Ovary (tissue), 9 donors: Measurements from ENCODE around the gene CWC27. TPM values are rescaled to one million over a fixed set of nuclear protein-coding genes. Genes with fewer than 3 reads are reported as not detected.
"Not testable (repeated sequence)": the region's sequence is repeated elsewhere in the genome, so short reads cannot be mapped to it uniquely, and the experiment has no call there.

Source experiments
- DNase-seq, 5 donors: peaks; one replicate each; pipeline ENCODE4 v3.0.0-alpha.2; 2019 to 2020
- H3K27ac ChIP-seq, 2 donors: fragments of 200-600 bp; one replicate each; pipeline versions ENCODE4 v1.5.1 to v1.8.0; 2019 to 2022
- H3K27me3 ChIP-seq: fragments of 200-600 bp; one replicate; pipeline ENCODE4 v1.8.0; 2022
- H3K36me3 ChIP-seq: fragments of 200-600 bp; sonication (generic); one replicate; pipeline ENCODE4 v1.5.1; 2019
- H3K4me1 ChIP-seq: one replicate; pipeline ENCODE4 v1.8.1; 2013; ENCODE audit warnings: mild to moderate bottlenecking, moderate library complexity; ENCODE audit not compliant: insufficient read depth
- H3K4me3 ChIP-seq: fragments of 200-600 bp; sonication (generic); one replicate; pipeline ENCODE4 v1.5.1; 2017
- H3K9me3 ChIP-seq, 2 donors: fragments of 200-600 bp in 1 of 2; sonication (generic) in 1 of 2; one replicate each; pipeline versions ENCODE4 v1.5.1 to v1.8.1; 2013 to 2019; ENCODE audit warnings: mild to moderate bottlenecking in 1 of 2, moderate library complexity in 1 of 2
- EP300 ChIP-seq: sonication (generic); formaldehyde crosslinking; IDR thresholded peaks from one replicate; pipeline ENCODE4 v1.6.1; 2017; ENCODE audit warnings: antibody characterized with exemption
- POLR2A ChIP-seq: fragments of 450-650 bp; IDR thresholded peaks from one replicate; pipeline ENCODE4 v1.6.1; 2017; ENCODE audit warnings: antibody characterized with exemption, mild to moderate bottlenecking, moderate library complexity
- WGBS, 3 donors: extraction: QIAGEN DNeasy Blood & Tissue Kit in 1 of 3; methylation state at CpG; one replicate each; pipeline versions ENCODE4 v1.1.5 to v1.1.7; 2013 to 2017; 5-methylcytosine and 5-hydroxymethylcytosine counted together
- intact Hi-C, 4 donors: fragments of 100-400 bp; cut with DNase I; formaldehyde crosslinking; loops; one replicate each; pipeline versions ENCODE4 v1.11.0 to v1.15.1; 2022 to 2023
- polyA plus RNA-seq, 2 donors: library from polyadenylated mRNA; stranded (reverse); fragments of 200-250 nt in 1 of 2; fragments of 350-450 nt in 1 of 2; fragmentation: Illumina TruSeq in 1 of 2; extraction: RNeasy Lipid Tissue Mini Kit (QIAGEN cat#74804) in 1 of 2; gene quantifications; one replicate each; pipeline ENCODE4 v1.2.3, GENCODE V29; 2013 to 2014
- total RNA-seq, 7 donors: library from RNA; depleted of rRNA in 2 of 7; stranded (reverse); fragments of >200 nt in 2 of 7; fragmentation: NEBNext Ultra II Directional in 3 of 7; extraction: Animal tissue kit (Norgen Biotek cat#: 25700) in 3 of 7; gene quantifications; one replicate each; pipeline versions ENCODE4 v1.1.0 to v1.2.4, GENCODE V29; 2016 to 2023
- TF ChIP-seq, protein P1 (sequence below), 3 donors: fragments of 450-650 bp in 2 of 3; fragments of 200-600 bp in 1 of 3; IDR thresholded peaks; one replicate each; pipeline versions ENCODE4 v1.5.1 to v1.8.0; 2016 to 2022; ENCODE audit warnings: antibody characterized with exemption in 3 of 3, mild to moderate bottlenecking in 1 of 3
- donor health status: DM: no; HTN: no; CAD: no; lungs with moderate emphysema.
- donor health status: DM: no; HTN: no; CAD: no.
- donor health status: Bipolar disorder and iron deficiency.
- donor health status: DM: yes; HTN: yes; CAD: no.
- donor health status: DM: no; HTN: no; CAD: no.
- donor health status: DM: yes; HTN: yes; CAD: no.

CWC27 gene
- total and polyA plus RNA-seq, 9 donors = 10.0 to 23.1 (median 18.9) TPM

DNA sequence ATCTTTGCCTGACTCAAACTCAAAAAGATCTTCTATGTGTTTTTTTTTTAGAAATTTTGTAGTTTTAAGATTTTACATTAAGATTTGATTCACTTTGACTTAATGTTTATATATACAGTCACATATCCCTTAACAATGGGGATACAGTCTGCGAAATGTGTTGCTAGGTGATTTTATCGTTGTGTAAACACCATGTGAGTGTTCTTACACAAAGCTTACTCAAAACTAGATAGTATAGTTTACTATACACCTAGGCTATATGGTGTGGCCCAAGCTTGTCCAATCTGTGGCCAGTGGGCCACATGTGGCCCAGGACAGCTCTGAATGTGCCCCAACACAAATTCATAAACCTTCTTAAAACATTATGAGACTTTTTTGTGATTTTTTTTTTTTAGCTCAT, 131.9 kb downstream of the CWC27 start:
- TF ChIP-seq, protein P1, sequence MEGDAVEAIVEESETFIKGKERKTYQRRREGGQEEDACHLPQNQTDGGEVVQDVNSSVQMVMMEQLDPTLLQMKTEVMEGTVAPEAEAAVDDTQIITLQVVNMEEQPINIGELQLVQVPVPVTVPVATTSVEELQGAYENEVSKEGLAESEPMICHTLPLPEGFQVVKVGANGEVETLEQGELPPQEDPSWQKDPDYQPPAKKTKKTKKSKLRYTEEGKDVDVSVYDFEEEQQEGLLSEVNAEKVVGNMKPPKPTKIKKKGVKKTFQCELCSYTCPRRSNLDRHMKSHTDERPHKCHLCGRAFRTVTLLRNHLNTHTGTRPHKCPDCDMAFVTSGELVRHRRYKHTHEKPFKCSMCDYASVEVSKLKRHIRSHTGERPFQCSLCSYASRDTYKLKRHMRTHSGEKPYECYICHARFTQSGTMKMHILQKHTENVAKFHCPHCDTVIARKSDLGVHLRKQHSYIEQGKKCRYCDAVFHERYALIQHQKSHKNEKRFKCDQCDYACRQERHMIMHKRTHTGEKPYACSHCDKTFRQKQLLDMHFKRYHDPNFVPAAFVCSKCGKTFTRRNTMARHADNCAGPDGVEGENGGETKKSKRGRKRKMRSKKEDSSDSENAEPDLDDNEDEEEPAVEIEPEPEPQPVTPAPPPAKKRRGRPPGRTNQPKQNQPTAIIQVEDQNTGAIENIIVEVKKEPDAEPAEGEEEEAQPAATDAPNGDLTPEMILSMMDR (IDR thresholded peaks at IDR 0.05) = no peak
- TF ChIP-seq POLR2A (no peak), EP300 (no peak)
- 92 to 98% (median 95%) methylated on average over 2 of the region's 2 CpGs for WGBS, 3 donors
- no peak for DNase-seq
- Histone ChIP-seq H3K27me3 (no peaks in the 10 kb centered on the region), H3K9me3 (no peaks in the 10 kb centered on the region), H3K36me3 (no peaks in the 10 kb centered on the region), H3K27ac (no peak overlapping the region), H3K4me1 (no peaks in the 10 kb centered on the region), H3K4me3 (no peak overlapping the region)
- intact Hi-C loops = no loop called here

- H3K4me1 ChIP-seq, intact Hi-C loops, DNase-seq, H3K27me3 ChIP-seq, H3K27ac ChIP-seq, H3K36me3 ChIP-seq, H3K9me3 ChIP-seq, H3K4me3 ChIP-seq: not testable (repeated sequence)
Observed at GRCh38 chr5:64907399-64907798, 138.7 kb downstream of the CWC27 start.

DNA sequence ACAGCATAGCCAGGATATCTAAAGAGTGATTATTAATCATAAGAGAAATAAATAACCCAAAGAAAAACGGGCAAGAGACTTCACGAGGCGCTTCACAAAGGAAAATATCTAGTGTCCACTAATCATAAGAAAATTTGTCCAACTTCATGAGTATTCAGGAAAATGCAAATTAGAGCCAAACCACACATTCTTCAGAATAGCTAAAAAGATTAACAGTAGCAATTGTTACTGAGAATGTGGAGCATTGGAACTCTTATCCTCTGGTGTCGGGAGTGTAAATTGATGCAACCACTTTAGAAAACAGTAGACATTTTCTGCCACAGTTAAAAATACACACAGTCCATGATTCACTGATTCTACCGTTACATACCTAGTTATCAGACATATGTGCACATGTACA, 145.7 kb downstream of the CWC27 start:
- Histone ChIP-seq H3K36me3 (no peaks in the 10 kb centered on the region), H3K27me3 (no peaks in the 10 kb centered on the region), H3K9me3 (no peaks in the 10 kb centered on the region), H3K4me3 (no peak overlapping the region), H3K27ac (no peak overlapping the region), H3K4me1 (no peaks in the 10 kb centered on the region)
- TF ChIP-seq, protein P1 (IDR thresholded peaks at IDR 0.05) = no peak
- TF ChIP-seq POLR2A (no peak), EP300 (no peak)
- WGBS, 3 donors = 36 to 69% (median 65%) methylated on average over 5 of the region's 5 CpGs
- intact Hi-C loops = no loop called here
- no peak for DNase-seq

DNA sequence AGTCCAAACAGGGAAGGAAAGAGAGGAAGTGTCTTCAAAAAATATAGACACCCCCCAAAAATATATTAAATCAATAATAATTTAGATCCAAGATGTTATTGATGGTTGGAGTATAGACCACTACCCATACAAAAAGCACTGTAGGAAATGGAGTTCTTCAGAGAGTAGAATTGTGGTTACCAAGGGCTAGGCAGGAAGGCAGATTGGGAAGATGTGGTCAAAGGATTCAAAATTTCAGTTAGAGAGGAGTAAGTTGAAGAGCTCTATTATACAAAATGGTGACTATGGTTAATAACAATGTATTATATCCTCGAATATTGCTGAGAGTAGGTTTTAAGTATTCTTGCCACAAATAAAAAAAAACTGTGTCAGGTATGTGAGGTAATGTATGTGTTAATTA, 149.4 kb downstream of the CWC27 start:
- Histone ChIP-seq H3K36me3 (no peaks in the 10 kb centered on the region), H3K27ac (no peak overlapping the region), H3K27me3 (no peaks in the 10 kb centered on the region), H3K4me1 (no peaks in the 10 kb centered on the region), H3K4me3 (no peak overlapping the region), H3K9me3 (peaks cover 0 to 5% of the 10 kb centered on the region in 2 donors)
- no peak for DNase-seq
- intact Hi-C loops = no loop called here
- TF ChIP-seq POLR2A (no peak), EP300 (no peak)
- TF ChIP-seq, protein P1 (IDR thresholded peaks at IDR 0.05) = no peak
- WGBS, 3 donors = 91 to 99% (median 98%) methylated on average over 1 of the region's 1 CpG

DNA sequence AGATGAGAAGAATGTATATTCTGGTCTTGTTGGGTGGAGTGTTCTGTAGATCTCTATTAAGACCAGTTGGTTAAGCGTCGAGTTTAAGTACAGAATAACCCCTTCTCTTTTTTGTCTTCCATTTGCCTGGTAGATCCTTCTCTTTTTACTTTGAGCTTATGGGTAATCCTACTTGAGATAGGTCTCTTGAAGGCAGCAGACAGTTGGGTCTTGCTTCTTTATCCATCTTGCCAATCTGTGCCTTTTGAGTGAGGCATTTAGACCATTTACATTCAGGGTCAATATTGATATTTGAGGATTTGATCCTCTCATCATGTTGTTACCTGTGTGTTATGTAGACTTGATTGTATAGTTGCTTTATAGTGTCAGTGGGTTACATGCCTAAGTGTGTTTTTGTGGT, 152.7 kb downstream of the CWC27 start:
- no peak overlapping the region for H3K4me3 ChIP-seq
- H3K27me3 ChIP-seq = no peaks in the 10 kb centered on the region
- 97 to 100% (median 99%) methylated on average over 2 of the region's 2 CpGs for WGBS, 3 donors
- peaks cover 0 to 5% of the 10 kb centered on the region in 2 donors for H3K9me3 ChIP-seq
- DNase-seq = no peak
- H3K36me3 ChIP-seq = no peaks in the 10 kb centered on the region
- no peaks in the 10 kb centered on the region for H3K4me1 ChIP-seq
- no peak for TF ChIP-seq EP300
- TF ChIP-seq, protein P1 (IDR thresholded peaks at IDR 0.05) = no peak
- TF ChIP-seq POLR2A = no peak
- no peak overlapping the region for H3K27ac ChIP-seq
- intact Hi-C loops = no loop called here
